ENCODE measurements around the gene TACC3. TPM values are rescaled to one million over a fixed set of nuclear protein-coding genes. Genes with fewer than 3 reads are reported as not detected.
A peak's percentile ranks its signal among the peaks of the same experiment; 100 is the strongest.

Gene TACC3
- total and polyA plus RNA-seq, 2 of the 8 experiments (the other 6 are each of a cell fraction or from before 2014, with no cell fraction given), result 73.8 to 148 TPM

GRCh38 chr4:1767061-1767769 is 45.9 kb downstream of the TACC3 start:
- H2BK20ac ChIP-seq (ENCODE audit: low read length), result no peak overlapping the region
- H3K79me1 ChIP-seq (ENCODE audit: low read depth, low read length), result no peaks in the 10 kb centered on the region
- H4K5ac ChIP-seq (ENCODE audit: insufficient read length, low read depth, low read length), result no peak overlapping the region
- H2BK12ac ChIP-seq (ENCODE audit: low read depth, low read length), result peak overlapping the region; percentile 97; the same call in 1 of the 2 replicates
- H3K56ac ChIP-seq (replicated peaks; ENCODE audit: insufficient read length, low read depth, low read length), result no peak overlapping the region
- H2BK120ac ChIP-seq (replicated peaks; ENCODE audit: low read depth, low read length), result no peak overlapping the region
- no peak overlapping the region for H2AFZ ChIP-seq (ENCODE audit: low read length)
- no peak overlapping the region for H2AK5ac ChIP-seq (ENCODE audit: low read depth, low read length)
- no peak for FAIRE-seq
- H3K23me2 ChIP-seq (ENCODE audit: low read depth, low read length), result peaks cover 4% of the 10 kb centered on the region; the same call in 1 of the 2 replicates
- CTCF ChIA-PET (ENCODE audit: partially characterized antibody), result interaction anchor here (0.8 to 71.2 kb wide), 4 partner anchors 2 to 133 kb away, joined by 4 to 2507 read pairs (median 1256); partner anchors contain the start of gene FGFR3
- H3K23ac ChIP-seq (ENCODE audit: insufficient read length), result no peak overlapping the region
- no peak overlapping the region for H3K9ac ChIP-seq (replicated peaks in 1 of 4; ENCODE audit: extremely low read depth in 1 of 4, low read depth in 3 of 4, low read length in 3 of 4)
- DNase-seq (ENCODE audit: low read depth in 1 of 2, low spot score in 2 of 2), result no peak
- no peak overlapping the region for H3K27ac ChIP-seq (ENCODE audit: low read depth, low read length)
- H3K4me1 ChIP-seq (replicated peaks in 1 of 4; ENCODE audit: control insufficient read depth in 3 of 4, insufficient read depth in 4 of 4, low read length in 3 of 4), result peaks cover 5 to 44% (median 32%) of the 10 kb centered on the region in 4 experiments
- peaks cover 0 to 5% (median 0%) of the 10 kb centered on the region in 4 experiments; a peak in 2 of 7 replicates for H3K27me3 ChIP-seq (replicated peaks in 1 of 4; ENCODE audit: control insufficient read depth in 3 of 4, extremely low read depth in 1 of 4, insufficient read depth in 3 of 4, low read length in 3 of 4)
- H3K14ac ChIP-seq (ENCODE audit: insufficient read length), result no peak overlapping the region
- POLR2A ChIA-PET (ENCODE audit: partially characterized antibody), result interaction anchor here (1.0 to 4.9 kb wide), 9 partner anchors 9 to 54 kb away, joined by 3 to 24 read pairs (median 6); partner anchors contain the start of genes FGFR3, SLBP, TACC3 and TMEM129
- peak overlapping the region in 2 of 4 experiments; percentile 10 to 47; a peak in 3 of 8 replicates for H3K4me3 ChIP-seq (ENCODE audit: extremely low read depth in 1 of 4, insufficient read depth in 2 of 4, low read depth in 3 of 4, low read length in 4 of 4)
- H3K36me3 ChIP-seq (ENCODE audit: control insufficient read depth in 2 of 4, insufficient read depth in 4 of 4, low read length in 3 of 4), result no peaks in the 10 kb centered on the region
- no peaks in the 10 kb centered on the region for H4K20me1 ChIP-seq (replicated peaks in 1 of 2; ENCODE audit: control insufficient read depth in 1 of 2, insufficient read depth in 2 of 2, low read length in 2 of 2)
- peak overlapping the region; percentile 12 for H4K91ac ChIP-seq (replicated peaks; ENCODE audit: insufficient read length, low read length)
- H3K18ac ChIP-seq (ENCODE audit: extremely low read depth, low read length), result no peak overlapping the region; the same call in 1 of the 2 replicates
- H3K79me2 ChIP-seq (ENCODE audit: control insufficient read depth in 1 of 2, insufficient read depth in 2 of 2, low read length in 2 of 2), result no peaks in the 10 kb centered on the region
- H4K8ac ChIP-seq (ENCODE audit: extremely low read depth, insufficient read depth, low read length), result no peak overlapping the region; the same call in 1 of the 2 replicates
- H3K9me3 ChIP-seq (ENCODE audit: insufficient read depth in 2 of 2, low read depth in 1 of 2, low read length in 1 of 2), result no peaks in the 10 kb centered on the region
- no peak overlapping the region for H2BK15ac ChIP-seq (ENCODE audit: low read length)
- no peak overlapping the region for H3K4ac ChIP-seq (replicated peaks; ENCODE audit: insufficient read length, low read depth, low read length)
- no peak overlapping the region for H2BK5ac ChIP-seq (ENCODE audit: low read depth, low read length)
- H3K4me2 ChIP-seq (ENCODE audit: insufficient read depth in 1 of 2, low read depth in 2 of 2, low read length in 2 of 2), result peak overlapping the region; percentile 30 to 70
- 3% methylated on average over 14 of the region's 84 CpGs; no CpG with 5 or more reads in 1 of the 2 experiments for WGBS, 2 experiments (ENCODE audit: extremely low coverage in 1 of 2, insufficient coverage in 1 of 2, insufficient read length in 1 of 2, insufficient replicate concordance in 2 of 2, low coverage in 1 of 2, low lambda C conversion rate in 2 of 2, missing lambda C conversion rate in 1 of 2)
- no peak for TF ChIP-seq POLR2AphosphoS5 (IDR thresholded peaks at IDR 0.05; ENCODE audit: low read depth, low read length)
- TF ChIP-seq JUND (IDR thresholded peaks at IDR 0.05; ENCODE audit: low read length), result no peak
- TF ChIP-seq KDM4A (IDR thresholded peaks at IDR 0.05; ENCODE audit: low read depth, low read length, severe bottlenecking), result peak; percentile 6
